SK-N-MC (cell line): ENCODE measurements around the gene KCTD5.
"Not testable (repeated sequence)": the region's sequence is repeated elsewhere in the genome, so short reads cannot be mapped to it uniquely, and the experiment has no call there.

ENCODE experiments used
- EZH2 ChIP-seq: fragments of 200-600 bp; sonication (generic); IDR thresholded peaks from one replicate; pipeline ENCODE4 v1.6.1; 2017; ENCODE audit warnings: antibody characterized with exemption
- POLR2AphosphoS5 ChIP-seq: IDR thresholded peaks from 2 replicates; pipeline ENCODE4 v1.6.1; 2012; ENCODE audit warnings: mild to moderate bottlenecking, low read depth, low read length, borderline replicate concordance

DNA sequence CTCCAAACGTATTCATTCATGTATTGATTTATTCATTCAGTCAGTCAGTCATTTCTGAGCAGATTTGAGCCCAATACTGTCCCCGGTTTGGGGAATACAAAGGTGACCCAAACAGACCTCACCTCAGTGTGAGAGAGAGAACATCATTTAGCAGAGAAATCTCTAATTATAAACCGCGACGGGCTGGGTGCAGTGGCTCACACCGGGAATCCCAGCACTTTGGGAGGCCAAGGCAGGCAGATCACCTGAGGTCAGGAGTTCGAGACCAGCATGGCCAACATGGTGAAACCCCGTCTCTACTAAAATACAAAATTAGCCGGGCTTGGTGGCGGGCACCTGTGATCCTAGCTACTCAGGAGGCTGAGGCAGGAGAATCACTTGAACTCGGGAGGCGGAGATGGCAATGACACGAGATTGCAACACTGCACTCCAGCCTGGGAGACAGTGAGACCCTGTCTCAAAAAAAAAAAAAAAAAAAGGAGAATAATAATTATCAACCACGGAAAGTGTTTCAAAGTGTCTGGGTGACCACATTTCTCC, 39.4 kb downstream of the KCTD5 start:
- TF ChIP-seq EZH2, POLR2AphosphoS5: not testable (repeated sequence)
